Liver (tissue), 9 donors: Measurements from ENCODE around the gene MT4. TPM values are rescaled to one million over a fixed set of nuclear protein-coding genes. Genes with fewer than 3 reads are reported as not detected.
A peak's percentile ranks its signal among the peaks of the same experiment; 100 is the strongest.

Experiments used
- DNase-seq: peaks from one replicate; pipeline ENCODE4 v3.0.0-alpha.2; 2017; ENCODE audit warnings: low spot score
- H3K27ac ChIP-seq, 2 donors: one replicate each; pipeline ENCODE4 v1.7.0; 2013; ENCODE audit warnings: inconsistent platforms in 2 of 2, low read length in 2 of 2, control low read depth in 1 of 2, low read depth in 1 of 2, mild to moderate bottlenecking in 1 of 2
- H3K27me3 ChIP-seq, 4 donors: one replicate each; pipeline versions ENCODE4 v1.6.1 to v1.7.0; 2013; ENCODE audit warnings: low read length in 3 of 4, inconsistent platforms in 1 of 4, mild to moderate bottlenecking in 1 of 4, moderate library complexity in 1 of 4; ENCODE audit not compliant: control insufficient read depth in 4 of 4, insufficient read depth in 4 of 4
- H3K36me3 ChIP-seq, 4 donors: one replicate each; pipeline versions ENCODE4 v1.6.1 to v1.7.0; 2013; ENCODE audit warnings: low read length in 3 of 4, mild to moderate bottlenecking in 3 of 4, low read depth in 1 of 4, moderate library complexity in 1 of 4; ENCODE audit not compliant: control insufficient read depth in 4 of 4, insufficient read depth in 3 of 4
- H3K4me1 ChIP-seq, 4 donors: one replicate each; pipeline versions ENCODE4 v1.6.1 to v1.7.0; 2013; ENCODE audit warnings: low read length in 3 of 4, mild to moderate bottlenecking in 3 of 4, moderate library complexity in 1 of 4; ENCODE audit not compliant: control insufficient read depth in 4 of 4, insufficient read depth in 4 of 4
- H3K4me3 ChIP-seq, 3 donors: one replicate each; pipeline versions ENCODE4 v1.6.1 to v1.7.0; 2013; ENCODE audit warnings: low read length in 3 of 3, control low read depth in 1 of 3, low read depth in 1 of 3, mild to moderate bottlenecking in 1 of 3
- H3K9ac ChIP-seq, 2 donors: one replicate each; pipeline ENCODE4 v1.7.0; 2013; ENCODE audit warnings: low read length in 2 of 2, mild to moderate bottlenecking in 2 of 2, moderate library complexity in 2 of 2, control low read depth in 1 of 2, low read depth in 1 of 2
- H3K9me3 ChIP-seq, 4 donors: one replicate each; pipeline versions ENCODE4 v1.6.1 to v1.7.0; 2013; ENCODE audit warnings: low read length in 3 of 4; ENCODE audit not compliant: control insufficient read depth in 4 of 4
- CTCF ChIP-seq: fragments of 150-350 bp; IDR thresholded peaks from 2 replicates; pipeline ENCODE4 v1.5.1; 2017; ENCODE audit warnings: improper control_type of control experiment, low read depth, low read length; ENCODE audit not compliant: missing input control
- EGR1 ChIP-seq, 2 donors: IDR thresholded peaks; 2 replicates each; pipeline ENCODE4 v1.6.1; 2016 to 2018; ENCODE audit warnings: antibody characterized with exemption in 2 of 2, low read depth in 2 of 2
- FOXA1 ChIP-seq: IDR thresholded peaks from 2 replicates; pipeline ENCODE4 v1.6.1; 2016; ENCODE audit warnings: antibody characterized with exemption
- GABPA ChIP-seq, 2 donors: IDR thresholded peaks in 1 of 2; conservative IDR thresholded peaks in 1 of 2; 2 replicates each; pipeline ENCODE4 v1.6.1; 2016; ENCODE audit warnings: antibody characterized with exemption in 2 of 2, mild to moderate bottlenecking in 1 of 2, moderate library complexity in 1 of 2
- HNF4A ChIP-seq, 2 donors: conservative IDR thresholded peaks; 2 replicates each; pipeline ENCODE4 v1.6.1; 2016; ENCODE audit warnings: antibody characterized with exemption in 2 of 2, mild to moderate bottlenecking in 2 of 2
- HNF4G ChIP-seq: IDR thresholded peaks from 2 replicates; pipeline ENCODE4 v1.6.1; 2016; ENCODE audit warnings: antibody characterized with exemption
- JUND ChIP-seq, 2 donors: IDR thresholded peaks; 2 replicates each; pipeline ENCODE4 v1.6.1; 2016; ENCODE audit warnings: antibody characterized with exemption in 2 of 2
- NR2F2 ChIP-seq: IDR thresholded peaks from 2 replicates; pipeline ENCODE4 v1.6.1; 2016; ENCODE audit warnings: antibody characterized with exemption
- RAD21 ChIP-seq, 2 donors: IDR thresholded peaks; 2 replicates each; pipeline ENCODE4 v1.6.1; 2016; ENCODE audit warnings: antibody characterized with exemption in 2 of 2, mild to moderate bottlenecking in 2 of 2
- RXRA ChIP-seq, 2 donors: IDR thresholded peaks; 2 replicates each; pipeline ENCODE4 v1.6.1; 2017 to 2018; ENCODE audit warnings: antibody characterized with exemption in 2 of 2, mild to moderate bottlenecking in 1 of 2
- SP1 ChIP-seq: IDR thresholded peaks from 2 replicates; pipeline ENCODE4 v1.6.1; 2018; ENCODE audit warnings: antibody characterized with exemption, mild to moderate bottlenecking
- TAF1 ChIP-seq: conservative IDR thresholded peaks from 2 replicates; pipeline ENCODE4 v1.6.1; 2016; ENCODE audit warnings: antibody characterized with exemption, mild to moderate bottlenecking
- YY1 ChIP-seq: IDR thresholded peaks from 2 replicates; pipeline ENCODE4 v1.6.1; 2016; ENCODE audit warnings: antibody characterized with exemption, mild to moderate bottlenecking
- ZBTB33 ChIP-seq: IDR thresholded peaks from 2 replicates; pipeline ENCODE4 v1.6.1; 2016; ENCODE audit warnings: antibody characterized with exemption
- WGBS: extraction: QIAGEN DNeasy Blood & Tissue Kit; methylation state at CpG from one replicate; pipeline ENCODE4 v1.1.7; 2013; 5-methylcytosine and 5-hydroxymethylcytosine counted together
- polyA plus RNA-seq, 2 donors: library from polyadenylated mRNA; stranded (reverse) in 1 of 2; unstranded in 1 of 2; fragments of 200-250 nt in 1 of 2; fragments of >200 nt in 1 of 2; fragmentation: Nextera tagmentation in 1 of 2; extraction: Ambion mirVana in 1 of 2; gene quantifications; one replicate each; pipeline versions ENCODE4 v1.2.1 to v1.2.3, GENCODE V29; 2013 to 2015
- total RNA-seq, 2 donors: library from RNA; depleted of rRNA; stranded (reverse); fragments of >200 nt; gene quantifications; one replicate each; pipeline ENCODE4 v1.2.3, GENCODE V29; 2014
- TF ChIP-seq, protein P1 (sequence below): IDR thresholded peaks from 2 replicates; pipeline ENCODE4 v1.6.1; 2016; ENCODE audit warnings: antibody characterized with exemption
- donor health status: healthy.
- donor health status: healthy.
- donor health status: healthy.
- donor health status: healthy.
- donor health status: healthy.

Gene MT4
- total and polyA plus RNA-seq, 4 donors, result not detected

DNA sequence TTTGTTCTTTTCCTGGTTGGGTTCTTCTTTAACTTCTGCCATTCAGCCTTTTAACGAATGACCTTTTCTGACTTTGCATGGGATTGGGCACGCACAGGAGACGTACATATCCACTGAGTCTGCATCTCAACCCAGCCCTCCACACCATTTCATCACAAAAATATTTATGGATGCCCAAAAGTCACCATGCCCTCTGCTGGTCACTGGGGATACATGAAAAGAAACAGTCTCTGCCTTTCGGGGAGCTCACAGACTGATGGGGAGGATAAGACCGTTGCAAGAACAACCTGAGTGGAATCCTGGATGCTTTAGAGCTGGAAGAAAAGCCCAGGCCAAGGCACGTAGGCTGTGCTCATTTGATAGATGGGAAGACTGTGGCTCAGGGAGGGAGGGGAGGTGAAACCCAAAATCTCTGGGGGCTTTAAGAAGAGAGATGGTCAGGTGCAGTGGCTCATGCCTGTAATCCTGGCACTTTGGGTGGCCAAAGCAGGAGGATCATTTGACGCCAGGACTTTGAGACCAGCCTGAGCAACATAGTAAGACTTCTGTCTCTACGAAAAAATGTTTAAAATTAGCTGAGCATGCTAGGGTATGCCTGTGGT is 35.6 kb downstream of the MT4 start:
- TF ChIP-seq CTCF (peak; percentile 76), JUND (IDR thresholded peaks at IDR 0.05) (no peak), TAF1 (no peak), HNF4A (conservative IDR thresholded peaks at IDR 0.05) (no peak), RAD21 (IDR thresholded peaks at IDR 0.05) (peak; percentile 81 to 89), GABPA (IDR thresholded peaks at IDR 0.05 in 1 of 2, conservative IDR thresholded peaks at IDR 0.05 in 1 of 2) (no peak)
- Histone ChIP-seq H3K36me3 (no peaks in the 10 kb centered on the region), H3K9me3 (no peaks in the 10 kb centered on the region), H3K4me3 (no peak overlapping the region), H3K4me1 (peaks cover 0 to 5% (median 1%) of the 10 kb centered on the region in 4 donors), H3K9ac (no peak overlapping the region), H3K27me3 (no peaks in the 10 kb centered on the region), H3K27ac (no peak overlapping the region)
- 25% methylated on average over 8 of the region's 8 CpGs for WGBS
- no peak for DNase-seq

GRCh38 chr16:56601325-56601724 is 36.5 kb downstream of the MT4 start:
- TF ChIP-seq FOXA1 (no peak), RXRA (IDR thresholded peaks at IDR 0.05) (no peak), TAF1 (no peak), RAD21 (IDR thresholded peaks at IDR 0.05) (no peak), EGR1 (IDR thresholded peaks at IDR 0.05; ENCODE audit: low read depth in 2 of 2) (no peak), YY1 (no peak), SP1 (no peak), NR2F2 (no peak)
- H3K4me3 ChIP-seq, result no peak overlapping the region
- no peak overlapping the region for H3K9ac ChIP-seq
- no peaks in the 10 kb centered on the region for H3K36me3 ChIP-seq
- H3K4me1 ChIP-seq, result peaks cover 2 to 13% (median 8%) of the 10 kb centered on the region in 4 donors
- no peak overlapping the region for H3K27ac ChIP-seq
- H3K9me3 ChIP-seq, result no peaks in the 10 kb centered on the region
- no peak for DNase-seq
- no peaks in the 10 kb centered on the region for H3K27me3 ChIP-seq
- 80% methylated on average over 9 of the region's 9 CpGs for WGBS

DNA sequence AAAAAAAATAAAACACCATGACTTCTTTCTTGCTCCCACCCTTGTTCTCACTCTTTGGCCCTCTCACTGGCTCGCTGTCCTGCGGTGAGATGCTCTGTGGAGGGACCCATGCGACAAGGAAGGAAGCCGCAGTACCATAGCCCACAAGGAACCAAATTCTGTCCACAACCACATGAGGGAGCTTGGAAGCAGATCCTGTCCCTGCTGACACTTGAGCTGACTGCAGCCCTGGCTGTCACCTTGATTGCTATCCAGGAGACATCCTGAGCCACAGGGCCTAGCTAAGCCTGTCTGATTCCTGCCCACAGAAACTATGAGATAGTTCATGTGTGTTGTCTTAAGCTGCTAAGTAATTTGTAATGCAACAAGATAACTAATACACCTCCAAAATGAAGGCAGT is 38.7 kb downstream of the MT4 start:
- TF ChIP-seq GABPA (IDR thresholded peaks at IDR 0.05 in 1 of 2, conservative IDR thresholded peaks at IDR 0.05 in 1 of 2), result no peak
- TF ChIP-seq CTCF, result peak; percentile 59
- no peak for TF ChIP-seq HNF4G
- TF ChIP-seq RXRA (IDR thresholded peaks at IDR 0.05), result peak in 1 of 2 donors; percentile 30
- no peak for TF ChIP-seq TAF1
- peak; percentile 84 to 86 for TF ChIP-seq RAD21 (IDR thresholded peaks at IDR 0.05)
- no peak for TF ChIP-seq ZBTB33
- no peak for TF ChIP-seq FOXA1
- TF ChIP-seq, protein P1, sequence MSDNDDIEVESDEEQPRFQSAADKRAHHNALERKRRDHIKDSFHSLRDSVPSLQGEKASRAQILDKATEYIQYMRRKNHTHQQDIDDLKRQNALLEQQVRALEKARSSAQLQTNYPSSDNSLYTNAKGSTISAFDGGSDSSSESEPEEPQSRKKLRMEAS, result no peak
- no peak for TF ChIP-seq SP1
- no peak for TF ChIP-seq JUND (IDR thresholded peaks at IDR 0.05)
- DNase-seq, result no peak
- no peak overlapping the region for H3K9ac ChIP-seq
- H3K9me3 ChIP-seq, result no peaks in the 10 kb centered on the region
- H3K4me3 ChIP-seq, result no peak overlapping the region
- 46% methylated on average over 4 of the region's 4 CpGs for WGBS
- no peaks in the 10 kb centered on the region for H3K27me3 ChIP-seq
- peaks cover 4 to 27% (median 8%) of the 10 kb centered on the region in 4 donors for H3K4me1 ChIP-seq
- no peaks in the 10 kb centered on the region for H3K36me3 ChIP-seq
- no peak overlapping the region for H3K27ac ChIP-seq
